Uterus (tissue), 4 donors: ENCODE data around the gene ZBTB18. TPM values are rescaled to one million over a fixed set of nuclear protein-coding genes. Genes with fewer than 3 reads are reported as not detected.

Source experiments
- DNase-seq, 2 donors: peaks; one replicate each; pipeline ENCODE4 v3.0.0-alpha.2; 2019 to 2020
- H3K27ac ChIP-seq, 2 donors: fragments of 200-600 bp; sonication (generic); 1 replicate in 1 of 2; 2 replicates in 1 of 2; pipeline ENCODE4 v1.5.1; 2016 to 2018
- H3K27me3 ChIP-seq, 2 donors: fragments of 200-600 bp; sonication (generic); one replicate each; pipeline ENCODE4 v1.5.1; 2018 to 2019; ENCODE audit warnings: control low read depth in 1 of 2
- H3K36me3 ChIP-seq, 2 donors: fragments of 200-600 bp; sonication (generic); one replicate each; pipeline ENCODE4 v1.5.1; 2019; ENCODE audit warnings: control low read depth in 1 of 2
- H3K4me1 ChIP-seq, 2 donors: fragments of 200-600 bp; sonication (generic); one replicate each; pipeline ENCODE4 v1.5.1; 2018 to 2019; ENCODE audit warnings: control low read depth in 1 of 2
- H3K4me3 ChIP-seq, 2 donors: fragments of 200-600 bp; sonication (generic); 1 replicate in 1 of 2; 2 replicates in 1 of 2; pipeline ENCODE4 v1.5.1; 2018 to 2019; ENCODE audit warnings: mild to moderate bottlenecking in 1 of 2
- H3K9me3 ChIP-seq, 2 donors: fragments of 200-600 bp; sonication (generic); one replicate each; pipeline ENCODE4 v1.5.1; 2019; ENCODE audit warnings: control low read depth in 1 of 2
- POLR2A ChIP-seq, 2 donors: fragments of 450-650 bp; IDR thresholded peaks; one replicate each; pipeline ENCODE4 v1.6.1; 2016; ENCODE audit warnings: antibody characterized with exemption in 2 of 2, mild to moderate bottlenecking in 1 of 2, moderate library complexity in 1 of 2
- intact Hi-C: fragments of 100-400 bp; cut with DNase I; formaldehyde crosslinking; loops from one replicate; pipeline ENCODE4 v1.15.1; 2023; ENCODE audit warnings: low total_unique reads
- total RNA-seq, 4 donors: library from RNA; depleted of rRNA in 3 of 4; stranded (reverse); fragments of >200 nt in 3 of 4; gene quantifications; one replicate each; pipeline versions ENCODE4 v1.1.0 to v1.2.4, GENCODE V29; 2014 to 2023
- TF ChIP-seq, protein P1 (sequence below), 4 experiments: fragments of 200-600 bp in 2 of 4; fragments of 450-650 bp in 2 of 4; sonication (generic) in 2 of 4; IDR thresholded peaks; one replicate each; pipeline ENCODE4 v1.5.1; 2016 to 2019; ENCODE audit warnings: antibody characterized with exemption in 4 of 4, mild to moderate bottlenecking in 2 of 4, moderate library complexity in 1 of 4
- donor health status: DM: yes; HTN: yes; CAD: no.

Gene ZBTB18
- total RNA-seq, 4 donors from 2014 or later: 5.3 to 16.7 (median 12.4) TPM

GRCh38 chr1:244092293-244092963 is 41.3 kb downstream of the ZBTB18 start:
- no peak for DNase-seq
- TF ChIP-seq POLR2A (IDR thresholded peaks at IDR 0.05): no peak
- H3K9me3 ChIP-seq: no peaks in the 10 kb centered on the region
- H3K36me3 ChIP-seq: no peaks in the 10 kb centered on the region
- H3K27me3 ChIP-seq: no peaks in the 10 kb centered on the region
- H3K27ac ChIP-seq: no peak overlapping the region
- H3K4me1 ChIP-seq: no peaks in the 10 kb centered on the region
- intact Hi-C loops: no loop called here
- no peak overlapping the region for H3K4me3 ChIP-seq

GRCh38 chr1:244092964-244093638 is 42.0 kb downstream of the ZBTB18 start:
- Histone ChIP-seq H3K4me1 (no peaks in the 10 kb centered on the region), H3K27ac (no peak overlapping the region), H3K9me3 (no peaks in the 10 kb centered on the region), H3K4me3 (no peak overlapping the region), H3K27me3 (no peaks in the 10 kb centered on the region), H3K36me3 (no peaks in the 10 kb centered on the region)
- intact Hi-C loops: no loop called here
- no peak for TF ChIP-seq POLR2A (IDR thresholded peaks at IDR 0.05)
- TF ChIP-seq, protein P1, sequence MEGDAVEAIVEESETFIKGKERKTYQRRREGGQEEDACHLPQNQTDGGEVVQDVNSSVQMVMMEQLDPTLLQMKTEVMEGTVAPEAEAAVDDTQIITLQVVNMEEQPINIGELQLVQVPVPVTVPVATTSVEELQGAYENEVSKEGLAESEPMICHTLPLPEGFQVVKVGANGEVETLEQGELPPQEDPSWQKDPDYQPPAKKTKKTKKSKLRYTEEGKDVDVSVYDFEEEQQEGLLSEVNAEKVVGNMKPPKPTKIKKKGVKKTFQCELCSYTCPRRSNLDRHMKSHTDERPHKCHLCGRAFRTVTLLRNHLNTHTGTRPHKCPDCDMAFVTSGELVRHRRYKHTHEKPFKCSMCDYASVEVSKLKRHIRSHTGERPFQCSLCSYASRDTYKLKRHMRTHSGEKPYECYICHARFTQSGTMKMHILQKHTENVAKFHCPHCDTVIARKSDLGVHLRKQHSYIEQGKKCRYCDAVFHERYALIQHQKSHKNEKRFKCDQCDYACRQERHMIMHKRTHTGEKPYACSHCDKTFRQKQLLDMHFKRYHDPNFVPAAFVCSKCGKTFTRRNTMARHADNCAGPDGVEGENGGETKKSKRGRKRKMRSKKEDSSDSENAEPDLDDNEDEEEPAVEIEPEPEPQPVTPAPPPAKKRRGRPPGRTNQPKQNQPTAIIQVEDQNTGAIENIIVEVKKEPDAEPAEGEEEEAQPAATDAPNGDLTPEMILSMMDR (IDR thresholded peaks at IDR 0.05): no peak
- DNase-seq: no peak

- Histone ChIP-seq H3K4me3 (no peak overlapping the region), H3K9me3 (no peaks in the 10 kb centered on the region), H3K4me1 (no peaks in the 10 kb centered on the region), H3K27me3 (no peaks in the 10 kb centered on the region), H3K27ac (no peak overlapping the region), H3K36me3 (no peaks in the 10 kb centered on the region)
- intact Hi-C loops: no loop called here
- DNase-seq: no peak
- no peak for TF ChIP-seq POLR2A (IDR thresholded peaks at IDR 0.05)
- TF ChIP-seq, protein P1 (IDR thresholded peaks at IDR 0.05): no peak
Observed at GRCh38 chr1:244094880-244095528, 43.9 kb downstream of the ZBTB18 start.

DNA sequence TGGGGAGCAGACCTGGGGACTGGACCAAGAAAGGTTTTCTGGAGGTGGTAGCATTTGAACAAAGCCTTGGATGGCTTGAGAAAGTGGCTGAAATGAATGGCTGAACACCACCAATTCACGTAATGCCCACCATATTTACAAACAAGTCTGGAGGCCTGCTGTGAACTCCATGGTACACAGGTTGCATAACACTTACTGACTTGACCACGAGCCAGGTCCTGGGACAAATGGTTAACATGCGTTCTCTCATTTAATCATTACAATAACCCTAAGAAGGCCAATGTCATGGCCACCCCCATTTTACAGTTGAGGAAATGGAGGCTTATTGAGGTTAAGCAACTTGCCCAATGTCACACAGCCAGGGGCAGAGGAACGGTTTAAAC is 44.4 kb downstream of the ZBTB18 start:
- Histone ChIP-seq H3K4me3 (no peak overlapping the region), H3K4me1 (no peaks in the 10 kb centered on the region), H3K36me3 (no peaks in the 10 kb centered on the region), H3K9me3 (no peaks in the 10 kb centered on the region), H3K27me3 (no peaks in the 10 kb centered on the region), H3K27ac (no peak overlapping the region)
- no peak for DNase-seq
- no peak for TF ChIP-seq POLR2A (IDR thresholded peaks at IDR 0.05)
- TF ChIP-seq, protein P1 (IDR thresholded peaks at IDR 0.05): no peak
- intact Hi-C loops: no loop called here

- DNase-seq: no peak
- no peaks in the 10 kb centered on the region for H3K4me1 ChIP-seq
- intact Hi-C loops: no loop called here
- no peaks in the 10 kb centered on the region for H3K27me3 ChIP-seq
- TF ChIP-seq, protein P1 (IDR thresholded peaks at IDR 0.05): no peak
- no peak for TF ChIP-seq POLR2A (IDR thresholded peaks at IDR 0.05)
- H3K36me3 ChIP-seq: no peaks in the 10 kb centered on the region
- no peak overlapping the region for H3K27ac ChIP-seq
- H3K4me3 ChIP-seq: no peak overlapping the region
- H3K9me3 ChIP-seq: no peaks in the 10 kb centered on the region
Observed at GRCh38 chr1:244096066-244096610, 45.1 kb downstream of the ZBTB18 start.
